ENCODE results near the gene DNAJC17.

DNA sequence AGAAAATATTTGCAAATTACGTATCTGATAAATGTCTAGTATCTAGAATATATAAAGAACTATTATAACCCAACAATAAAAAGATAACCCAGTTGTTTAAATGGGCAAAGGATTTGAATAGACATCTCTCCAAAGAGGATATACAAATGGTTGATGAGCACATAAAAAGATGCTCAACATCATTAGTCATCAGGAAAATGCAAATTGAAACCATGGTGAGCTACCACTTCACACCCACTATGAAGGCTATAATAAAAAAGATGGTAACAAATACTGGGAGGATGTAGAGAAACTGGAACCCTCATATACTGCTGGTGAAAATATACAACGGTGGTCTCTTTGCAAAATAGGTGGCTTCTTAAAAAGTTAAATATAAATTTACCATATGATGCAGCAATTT is 84.3 kb downstream of the DNAJC17 start:
- TF ChIP-seq, protein P1, sequence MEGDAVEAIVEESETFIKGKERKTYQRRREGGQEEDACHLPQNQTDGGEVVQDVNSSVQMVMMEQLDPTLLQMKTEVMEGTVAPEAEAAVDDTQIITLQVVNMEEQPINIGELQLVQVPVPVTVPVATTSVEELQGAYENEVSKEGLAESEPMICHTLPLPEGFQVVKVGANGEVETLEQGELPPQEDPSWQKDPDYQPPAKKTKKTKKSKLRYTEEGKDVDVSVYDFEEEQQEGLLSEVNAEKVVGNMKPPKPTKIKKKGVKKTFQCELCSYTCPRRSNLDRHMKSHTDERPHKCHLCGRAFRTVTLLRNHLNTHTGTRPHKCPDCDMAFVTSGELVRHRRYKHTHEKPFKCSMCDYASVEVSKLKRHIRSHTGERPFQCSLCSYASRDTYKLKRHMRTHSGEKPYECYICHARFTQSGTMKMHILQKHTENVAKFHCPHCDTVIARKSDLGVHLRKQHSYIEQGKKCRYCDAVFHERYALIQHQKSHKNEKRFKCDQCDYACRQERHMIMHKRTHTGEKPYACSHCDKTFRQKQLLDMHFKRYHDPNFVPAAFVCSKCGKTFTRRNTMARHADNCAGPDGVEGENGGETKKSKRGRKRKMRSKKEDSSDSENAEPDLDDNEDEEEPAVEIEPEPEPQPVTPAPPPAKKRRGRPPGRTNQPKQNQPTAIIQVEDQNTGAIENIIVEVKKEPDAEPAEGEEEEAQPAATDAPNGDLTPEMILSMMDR (IDR thresholded peaks at IDR 0.05) = no peak
- no peak for TF ChIP-seq EZH2 (IDR thresholded peaks at IDR 0.05; ENCODE audit: borderline replicate concordance, insufficient read depth, low read depth, low read length, poor library complexity, severe bottlenecking)
